Measurements from ENCODE around the gene AMMECR1L. TPM values are rescaled to one million over a fixed set of nuclear protein-coding genes. Genes with fewer than 3 reads are reported as not detected.

Gene AMMECR1L
- total and polyA plus RNA-seq, 2 of the 13 experiments (the other 11 are each of a cell fraction or from before 2014, with no cell fraction given): 9.1 to 14.2 TPM

- no peak for TF ChIP-seq SOX6 (IDR thresholded peaks at IDR 0.05)
- TF ChIP-seq SOX6 (CRISPR knock-in tag; IDR thresholded peaks at IDR 0.05): no peak
- TF ChIP-seq AKAP8 (CRISPR knock-in tag; IDR thresholded peaks at IDR 0.05): no peak
Observed at GRCh38 chr2:127874378-127875269, 11.1 kb downstream of the AMMECR1L start (continued).

GRCh38 chr2:127873707-127874303 is 12.0 kb downstream of the AMMECR1L start:
- ATAC-seq (no peak), DNase-seq (ENCODE audit: low spot score) (no peak), FAIRE-seq (no peak)
- no TSS peak for BruUV-seq (replicated peaks)
- no peaks in the 10 kb centered on the region for H3K9me3 ChIP-seq (ENCODE audit: low read length)
- H3K4me1 ChIP-seq (ENCODE audit: insufficient read depth, low read length): peaks cover 17% of the 10 kb centered on the region
- H4K20me1 ChIP-seq (ENCODE audit: insufficient read depth, low read length): peaks cover 15% of the 10 kb centered on the region; the same call in 1 of the 2 replicates
- POLR2A ChIA-PET: no interaction called here
- WGBS (ENCODE audit: low lambda C conversion rate): 99% methylated on average over 14 of the region's 14 CpGs
- CTCF ChIA-PET (ENCODE audit: low intra/inter-chr PET ratio, low total read pairs): no interaction called here
- no peak overlapping the region for H3K4me2 ChIP-seq (ENCODE audit: low read depth, low read length)
- no peak for TF ChIP-seq NFYB (CRISPR knock-in tag; IDR thresholded peaks at IDR 0.05)
- no peak for TF ChIP-seq SETDB1 (CRISPR knock-in tag; IDR thresholded peaks at IDR 0.05; ENCODE audit: borderline replicate concordance)
- TF ChIP-seq ZNF3 (CRISPR knock-in tag; IDR thresholded peaks at IDR 0.05): no peak
- no peak for TF ChIP-seq YEATS2 (CRISPR knock-in tag; IDR thresholded peaks at IDR 0.05; ENCODE audit: borderline replicate concordance)
- TF ChIP-seq ZNF44 (CRISPR knock-in tag; IDR thresholded peaks at IDR 0.05): no peak
- TF ChIP-seq ZFP1 (CRISPR knock-in tag; IDR thresholded peaks at IDR 0.05): no peak
- TF ChIP-seq, protein P1, sequence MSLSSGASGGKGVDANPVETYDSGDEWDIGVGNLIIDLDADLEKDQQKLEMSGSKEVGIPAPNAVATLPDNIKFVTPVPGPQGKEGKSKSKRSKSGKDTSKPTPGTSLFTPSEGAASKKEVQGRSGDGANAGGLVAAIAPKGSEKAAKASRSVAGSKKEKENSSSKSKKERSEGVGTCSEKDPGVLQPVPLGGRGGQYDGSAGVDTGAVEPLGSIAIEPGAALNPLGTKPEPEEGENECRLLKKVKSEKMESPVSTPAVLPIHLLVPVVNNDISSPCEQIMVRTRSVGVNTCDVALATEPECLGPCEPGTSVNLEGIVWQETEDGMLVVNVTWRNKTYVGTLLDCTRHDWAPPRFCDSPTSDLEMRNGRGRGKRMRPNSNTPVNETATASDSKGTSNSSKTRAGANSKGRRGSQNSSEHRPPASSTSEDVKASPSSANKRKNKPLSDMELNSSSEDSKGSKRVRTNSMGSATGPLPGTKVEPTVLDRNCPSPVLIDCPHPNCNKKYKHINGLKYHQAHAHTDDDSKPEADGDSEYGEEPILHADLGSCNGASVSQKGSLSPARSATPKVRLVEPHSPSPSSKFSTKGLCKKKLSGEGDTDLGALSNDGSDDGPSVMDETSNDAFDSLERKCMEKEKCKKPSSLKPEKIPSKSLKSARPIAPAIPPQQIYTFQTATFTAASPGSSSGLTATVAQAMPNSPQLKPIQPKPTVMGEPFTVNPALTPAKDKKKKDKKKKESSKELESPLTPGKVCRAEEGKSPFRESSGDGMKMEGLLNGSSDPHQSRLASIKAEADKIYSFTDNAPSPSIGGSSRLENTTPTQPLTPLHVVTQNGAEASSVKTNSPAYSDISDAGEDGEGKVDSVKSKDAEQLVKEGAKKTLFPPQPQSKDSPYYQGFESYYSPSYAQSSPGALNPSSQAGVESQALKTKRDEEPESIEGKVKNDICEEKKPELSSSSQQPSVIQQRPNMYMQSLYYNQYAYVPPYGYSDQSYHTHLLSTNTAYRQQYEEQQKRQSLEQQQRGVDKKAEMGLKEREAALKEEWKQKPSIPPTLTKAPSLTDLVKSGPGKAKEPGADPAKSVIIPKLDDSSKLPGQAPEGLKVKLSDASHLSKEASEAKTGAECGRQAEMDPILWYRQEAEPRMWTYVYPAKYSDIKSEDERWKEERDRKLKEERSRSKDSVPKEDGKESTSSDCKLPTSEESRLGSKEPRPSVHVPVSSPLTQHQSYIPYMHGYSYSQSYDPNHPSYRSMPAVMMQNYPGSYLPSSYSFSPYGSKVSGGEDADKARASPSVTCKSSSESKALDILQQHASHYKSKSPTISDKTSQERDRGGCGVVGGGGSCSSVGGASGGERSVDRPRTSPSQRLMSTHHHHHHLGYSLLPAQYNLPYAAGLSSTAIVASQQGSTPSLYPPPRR (CRISPR knock-in tag; IDR thresholded peaks at IDR 0.05; ENCODE audit: borderline replicate concordance): no peak
- no peak for TF ChIP-seq THAP9 (CRISPR knock-in tag; IDR thresholded peaks at IDR 0.05; ENCODE audit: borderline replicate concordance)
- no peak for TF ChIP-seq RBM39 (IDR thresholded peaks at IDR 0.05; ENCODE audit: low read depth, low read length, poor library complexity, severe bottlenecking)
- TF ChIP-seq TIGD3 (CRISPR knock-in tag; IDR thresholded peaks at IDR 0.05; ENCODE audit: borderline replicate concordance): no peak
- H2AFZ ChIP-seq (ENCODE audit: low read length): no peak overlapping the region
- no peak overlapping the region for H3K27ac ChIP-seq (ENCODE audit: extremely low read length, insufficient read depth, low read length)
- H3K79me2 ChIP-seq (ENCODE audit: insufficient read depth, low read length): peaks cover 45% of the 10 kb centered on the region
- H3K4me3 ChIP-seq (replicated peaks in 1 of 3; ENCODE audit: insufficient read depth in 1 of 3, low read depth in 2 of 3, low read length in 3 of 3): no peak overlapping the region
- in situ Hi-C loops (cut with HindIII; ENCODE audit: extremely low pct_ligation_motif_present, low pct_unique_long_range_greater_than_20kb) (no loop called here), intact Hi-C loops (cut with micrococcal nuclease; ENCODE audit: unreplicated experiment) (loop anchor here (2.0 kb wide), 1 partner anchor 15 kb away; the partner anchor contains the start of gene POLR2D)
- H3K36me3 ChIP-seq (replicated peaks in 1 of 2; ENCODE audit: control insufficient read depth in 1 of 2, insufficient read depth in 2 of 2, low read length in 2 of 2): peaks cover 26 to 54% of the 10 kb centered on the region in 2 experiments
- no peaks in the 10 kb centered on the region for H3K27me3 ChIP-seq (ENCODE audit: control insufficient read depth in 1 of 2, insufficient read depth in 2 of 2, low read length in 2 of 2)
- no peak overlapping the region for H3K9ac ChIP-seq (ENCODE audit: insufficient read depth, low read depth, low read length)

All from HepG2 (cell line).